HG03097 (cell line): ENCODE results near the gene NKX6-1.

Experiments used
- ATAC-seq: cut with Tn5 transposase; IDR thresholded peaks from one replicate; pipeline ENCODE4 v1.9.1; 2021; ENCODE audit not compliant: unreplicated experiment, low FRiP score

The NKX6-1 gene

GRCh38 chr4:84499624-84499982 lies 511 bp upstream of the NKX6-1 start:
- ATAC-seq: no peak

- ATAC-seq: no peak
Observed at GRCh38 chr4:84498203-84498934, 723 bp downstream of the NKX6-1 start.

- no peak for ATAC-seq
Observed at GRCh38 chr4:84497504-84498202, 1.4 kb downstream of the NKX6-1 start.

GRCh38 chr4:84496706-84497503 lies 2.2 kb downstream of the NKX6-1 start:
- ATAC-seq: no peak

- ATAC-seq: no peak
Observed at GRCh38 chr4:84496331-84496705, 2.8 kb downstream of the NKX6-1 start.

- no peak for ATAC-seq
Observed at GRCh38 chr4:84495794-84496261, 3.3 kb downstream of the NKX6-1 start.

GRCh38 chr4:84495118-84495793 lies 3.8 kb downstream of the NKX6-1 start:
- no peak for ATAC-seq

- no peak for ATAC-seq
Observed at GRCh38 chr4:84494531-84494930, 4.6 kb downstream of the NKX6-1 start.

GRCh38 chr4:84494076-84494475 lies 5.0 kb downstream of the NKX6-1 start:
- no peak for ATAC-seq

- ATAC-seq: no peak
Observed at GRCh38 chr4:84493092-84493850, 5.8 kb downstream of the NKX6-1 start.

GRCh38 chr4:84492737-84493091 lies 6.4 kb downstream of the NKX6-1 start:
- ATAC-seq: no peak

GRCh38 chr4:84492290-84492689 lies 6.8 kb downstream of the NKX6-1 start:
- no peak for ATAC-seq

- ATAC-seq: no peak
Observed at GRCh38 chr4:84491481-84491880, 7.6 kb downstream of the NKX6-1 start.

- no peak for ATAC-seq
Observed at GRCh38 chr4:84490663-84491062, 8.4 kb downstream of the NKX6-1 start.

- ATAC-seq: no peak
Observed at GRCh38 chr4:84484236-84484635, 14.9 kb downstream of the NKX6-1 start.

GRCh38 chr4:84483688-84484087 lies 15.4 kb downstream of the NKX6-1 start:
- ATAC-seq: no peak

- no peak for ATAC-seq
Observed at GRCh38 chr4:84482564-84483563, 16.2 kb downstream of the NKX6-1 start.

- no peak for ATAC-seq
Observed at GRCh38 chr4:84481860-84482245, 17.2 kb downstream of the NKX6-1 start.
